HL-60/S4 treated with retinoic acid at 250 ng/mL for 4 days and 3 days (cell line): Measurements from ENCODE around the gene MAPK8.

ENCODE experiments used
- in situ Hi-C: fragments of 300-500 bp; cut with MboI; formaldehyde crosslinking; loops from 2 replicates; pipeline ENCODE4 v1.7.0; 2022; ENCODE audit warnings: low sequenced_read_pairs

Gene MAPK8

GRCh38 chr10:48472501-48473069, 166.1 kb downstream of the MAPK8 start:
- in situ Hi-C loops: no loop called here

GRCh38 chr10:48473704-48474103, 167.2 kb downstream of the MAPK8 start:
- in situ Hi-C loops: no loop called here

- in situ Hi-C loops: no loop called here
Measured at GRCh38 chr10:48474765-48475365, 168.4 kb downstream of the MAPK8 start.

- in situ Hi-C loops: no loop called here
Measured at GRCh38 chr10:48475943-48476278, 169.4 kb downstream of the MAPK8 start.

GRCh38 chr10:48476279-48476982, 170.0 kb downstream of the MAPK8 start:
- in situ Hi-C loops: no loop called here

GRCh38 chr10:48477141-48477540, 170.7 kb downstream of the MAPK8 start:
- in situ Hi-C loops: no loop called here

- in situ Hi-C loops: no loop called here
Measured at GRCh38 chr10:48477616-48478015, 171.1 kb downstream of the MAPK8 start.

- in situ Hi-C loops: no loop called here
Measured at GRCh38 chr10:48478469-48478868, 172.0 kb downstream of the MAPK8 start.

GRCh38 chr10:48478980-48479811, 172.7 kb downstream of the MAPK8 start:
- in situ Hi-C loops: no loop called here

GRCh38 chr10:48480397-48481374, 174.2 kb downstream of the MAPK8 start:
- in situ Hi-C loops: no loop called here

GRCh38 chr10:48481385-48481784, 174.9 kb downstream of the MAPK8 start:
- in situ Hi-C loops: no loop called here

- in situ Hi-C loops: no loop called here
Measured at GRCh38 chr10:48482207-48482606, 175.7 kb downstream of the MAPK8 start.

- in situ Hi-C loops: no loop called here
Measured at GRCh38 chr10:48484911-48485310, 178.4 kb downstream of the MAPK8 start.

GRCh38 chr10:48485711-48486110, 179.2 kb downstream of the MAPK8 start:
- in situ Hi-C loops: no loop called here

GRCh38 chr10:48487244-48487643, 180.8 kb downstream of the MAPK8 start:
- in situ Hi-C loops: no loop called here
